HG03558 (cell line): ENCODE results near the gene ARHGAP40.

Source experiments
- ATAC-seq: cut with Tn5 transposase; IDR thresholded peaks from one replicate; pipeline ENCODE4 v1.9.1; 2021; ENCODE audit warnings: moderate number of reproducible peaks; ENCODE audit not compliant: unreplicated experiment; ENCODE audit errors: extremely low read depth

ARHGAP40 gene

DNA sequence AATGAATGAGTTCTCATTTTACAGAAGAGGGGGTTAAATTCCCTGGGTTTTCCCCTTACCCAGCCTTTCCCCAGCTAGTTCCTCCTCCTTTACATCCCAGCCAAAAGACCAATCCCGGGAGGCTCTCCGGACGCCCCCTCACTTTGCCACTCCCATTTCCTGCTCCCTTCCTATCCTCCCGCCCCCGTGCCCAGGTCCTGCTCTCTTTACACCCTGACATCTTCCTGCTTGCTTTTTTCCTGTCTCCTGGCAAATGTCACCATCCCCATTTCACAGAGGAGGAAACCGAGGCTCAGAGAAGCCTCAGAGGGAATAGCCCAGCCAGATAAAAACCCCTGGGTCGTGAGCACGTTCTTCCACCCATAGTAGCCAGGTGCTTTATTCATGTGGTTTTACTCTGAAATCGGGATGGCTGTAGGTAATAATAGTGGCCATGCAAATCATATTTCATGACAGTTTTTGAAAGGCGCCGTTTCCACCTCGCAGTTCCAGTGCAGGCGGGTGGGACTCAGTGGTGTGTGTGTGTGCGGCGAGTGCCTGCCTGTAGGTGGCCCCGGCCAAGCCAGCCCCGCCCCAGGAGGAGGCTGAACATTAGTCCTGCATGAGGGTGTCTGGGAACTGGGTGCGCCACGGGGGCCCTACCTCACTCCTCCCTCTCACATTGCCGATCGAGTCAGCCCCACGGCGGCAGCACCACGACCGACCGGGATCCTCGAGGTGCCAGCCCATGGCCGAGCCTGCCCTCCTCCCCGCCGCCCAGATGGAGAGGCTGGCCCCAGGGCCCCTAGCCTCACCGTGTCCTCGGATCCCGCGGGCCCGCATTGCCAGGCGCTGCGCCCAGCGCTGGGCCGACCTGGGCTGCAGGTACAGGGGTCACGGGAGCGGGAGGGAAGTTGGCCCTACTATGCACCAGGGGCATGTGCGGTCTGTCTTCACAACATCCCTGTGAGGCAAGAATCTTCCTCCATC, at the start of gene ARHGAP40:
TSS of gene ARHGAP40 (plus strand) at position 594 of the 969 bp plus-strand sequence.
- ATAC-seq, result no peak

GRCh38 chr20:38554986-38555385, 46.6 kb upstream of the ARHGAP40 start:
- no peak for ATAC-seq

DNA sequence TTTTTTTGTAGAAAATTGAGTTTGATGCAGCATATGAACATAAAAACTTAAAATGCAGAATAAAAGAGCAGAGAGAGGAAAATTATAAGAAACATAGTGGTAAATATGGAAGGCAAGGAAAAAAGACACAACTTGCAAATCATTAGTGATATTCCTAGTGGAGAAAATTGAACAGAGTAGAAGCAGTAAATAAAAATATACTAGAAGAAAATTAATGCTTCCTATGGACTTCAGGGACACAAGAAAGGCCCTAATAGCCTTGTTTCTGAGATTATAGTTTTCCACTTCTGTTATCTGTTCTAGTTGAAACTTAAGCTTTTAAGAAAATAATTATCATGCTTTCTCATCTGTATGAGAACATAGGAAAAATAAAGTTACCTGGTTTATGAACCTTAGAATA, 46.2 kb upstream of the ARHGAP40 start:
- ATAC-seq, result no peak

DNA sequence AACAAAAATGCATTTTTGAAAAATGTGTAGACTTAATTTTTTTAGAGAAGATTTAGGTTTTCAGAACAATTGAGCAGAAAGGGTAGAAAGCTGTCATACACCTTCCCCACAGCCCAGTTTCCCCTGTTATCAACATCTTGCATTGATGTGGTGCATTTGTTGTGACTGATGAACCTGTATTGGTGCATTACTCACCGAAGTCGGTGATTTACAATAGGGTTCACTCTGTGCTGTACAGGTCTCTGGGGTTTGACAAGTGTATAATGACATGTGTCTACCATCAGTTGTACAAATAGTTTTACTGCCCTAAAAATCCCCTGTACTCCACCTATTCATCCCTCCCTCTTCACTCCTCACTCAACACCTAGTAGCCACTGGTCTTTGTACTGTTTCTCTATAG, 44.4 kb upstream of the ARHGAP40 start:
- ATAC-seq, result no peak

- no peak for ATAC-seq
These were observed 42.8 kb upstream of the ARHGAP40 start for GRCh38 chr20:38558596-38559360.

DNA sequence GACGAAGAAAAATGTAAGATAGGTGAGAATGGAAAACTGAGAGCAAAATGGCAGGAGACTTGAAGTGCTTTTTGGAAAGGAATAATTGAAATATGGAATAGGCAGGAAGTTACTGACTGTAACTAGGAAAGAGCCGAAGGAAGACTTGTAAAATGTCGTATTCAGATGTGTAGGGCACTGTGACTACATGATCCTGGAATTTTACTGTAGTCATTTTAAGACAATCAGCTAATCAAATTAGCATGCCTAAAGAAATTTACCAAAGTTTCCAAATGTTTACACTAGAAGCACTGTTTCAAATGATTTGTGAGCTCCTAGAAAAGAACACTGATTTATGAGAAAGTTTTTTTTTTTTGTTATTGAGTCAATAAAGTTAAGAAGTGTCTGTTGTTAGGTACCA, 41.8 kb upstream of the ARHGAP40 start:
- ATAC-seq, result no peak

DNA sequence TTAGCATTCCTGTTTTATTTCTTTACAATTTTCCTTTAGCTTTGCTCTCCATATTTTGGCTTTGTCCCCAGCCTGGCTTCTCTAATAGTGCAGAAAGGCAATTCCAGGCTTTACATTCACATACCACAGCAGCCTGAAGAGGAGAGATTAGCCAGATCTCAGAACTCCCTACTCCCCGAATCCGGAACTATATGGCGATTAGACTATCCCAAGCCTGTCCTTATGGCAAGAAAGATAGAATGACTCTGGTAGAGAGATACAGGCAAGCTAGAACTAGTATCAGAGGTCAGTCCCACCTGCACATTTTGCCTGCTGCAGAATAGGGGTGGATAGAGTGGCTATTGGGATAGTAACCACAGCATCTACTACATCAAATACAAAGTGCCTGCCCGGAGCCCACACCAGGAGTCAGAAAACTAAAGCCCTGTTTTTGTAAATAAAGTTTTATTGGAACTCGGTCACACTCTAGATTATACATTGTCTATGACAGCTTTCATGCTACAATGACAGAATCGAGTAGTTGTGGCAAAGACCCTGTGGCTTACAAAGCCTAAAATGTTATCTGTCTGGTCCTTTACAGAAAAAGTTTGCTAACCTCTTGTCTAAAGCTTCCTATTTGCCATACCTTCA, 37.7 kb upstream of the ARHGAP40 start:
- ATAC-seq, result no peak

- no peak for ATAC-seq
These were observed 36.9 kb upstream of the ARHGAP40 start for GRCh38 chr20:38564680-38565079.

DNA sequence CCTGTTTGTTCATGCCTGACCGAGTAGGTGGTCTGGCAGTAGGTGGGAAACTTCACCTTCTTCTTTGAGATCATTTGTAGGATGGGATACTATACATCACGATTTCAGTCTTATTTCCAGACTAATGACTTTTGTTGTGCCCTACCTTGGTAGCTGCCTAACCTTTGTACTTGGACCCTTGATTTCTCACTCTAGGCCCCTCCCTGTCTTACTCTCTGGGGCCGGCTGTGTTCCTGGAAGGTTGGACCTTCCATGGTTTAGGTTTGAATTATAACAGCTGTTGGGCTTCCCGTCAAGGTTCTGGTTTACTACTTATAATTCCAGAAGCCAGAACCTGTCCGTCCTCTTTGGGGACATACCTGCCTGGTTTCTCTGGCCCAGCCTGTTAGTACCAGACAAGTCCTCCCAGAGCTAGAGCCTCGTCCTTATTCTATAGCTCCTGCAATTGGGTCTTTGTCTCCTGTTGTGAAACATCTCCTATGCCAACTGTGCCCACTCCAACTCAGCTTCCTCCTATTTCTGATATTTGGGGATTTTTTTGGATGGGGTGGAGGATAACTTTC, 35.5 kb upstream of the ARHGAP40 start:
- ATAC-seq, result no peak

- no peak for ATAC-seq
These were observed 31.7 kb upstream of the ARHGAP40 start for GRCh38 chr20:38569747-38570525.

DNA sequence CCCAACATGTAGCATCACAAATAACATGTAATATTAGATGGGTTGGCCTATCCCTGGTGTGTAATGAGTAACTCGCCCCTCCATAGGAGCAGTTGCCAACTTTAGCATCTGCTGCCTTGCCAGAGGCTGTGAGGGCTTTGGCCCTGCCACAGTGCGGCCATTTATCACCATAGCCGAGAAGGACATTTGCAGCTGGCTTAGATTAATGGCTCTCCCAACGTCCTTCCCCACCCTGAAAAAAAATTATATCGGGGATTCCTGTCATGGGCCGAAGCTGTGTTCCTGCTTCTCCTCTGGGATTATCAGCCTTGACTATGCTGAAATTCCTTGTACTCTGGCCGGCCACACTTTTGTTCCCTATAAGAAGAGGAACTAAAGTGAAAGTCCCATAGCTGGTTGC, 28.2 kb upstream of the ARHGAP40 start:
- no peak for ATAC-seq

- no peak for ATAC-seq
These were observed 22.2 kb upstream of the ARHGAP40 start for GRCh38 chr20:38579219-38579910.

DNA sequence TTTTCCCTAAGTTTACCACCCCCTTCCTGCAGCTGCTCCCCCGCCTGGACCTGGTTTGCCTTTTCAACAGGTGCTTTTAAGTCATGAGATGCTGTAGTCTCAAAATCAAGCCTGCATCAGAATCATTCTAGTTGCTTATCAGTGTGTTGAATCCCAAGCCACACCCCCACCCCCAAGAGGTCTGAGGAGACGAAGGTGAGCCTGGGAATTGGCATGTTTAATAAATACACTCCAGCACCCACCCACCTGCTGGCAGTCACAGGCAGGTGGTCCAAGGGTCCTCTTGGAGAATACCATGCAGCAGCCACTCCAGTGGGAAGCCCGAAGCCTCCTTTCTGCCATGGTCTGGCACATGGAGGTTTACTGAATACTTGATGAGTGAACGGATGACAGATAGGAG, 21.7 kb upstream of the ARHGAP40 start:
- ATAC-seq, result no peak

GRCh38 chr20:38581013-38581412, 20.6 kb upstream of the ARHGAP40 start, which contains the start of gene ADIG:
TSS of gene ADIG (plus strand) at chr20:38581197. CDS start at chr20:38581251, 54 bp downstream.
- ATAC-seq, result no peak

- ATAC-seq, result no peak
These were observed 19.7 kb upstream of the ARHGAP40 start for GRCh38 chr20:38581830-38582358.

DNA sequence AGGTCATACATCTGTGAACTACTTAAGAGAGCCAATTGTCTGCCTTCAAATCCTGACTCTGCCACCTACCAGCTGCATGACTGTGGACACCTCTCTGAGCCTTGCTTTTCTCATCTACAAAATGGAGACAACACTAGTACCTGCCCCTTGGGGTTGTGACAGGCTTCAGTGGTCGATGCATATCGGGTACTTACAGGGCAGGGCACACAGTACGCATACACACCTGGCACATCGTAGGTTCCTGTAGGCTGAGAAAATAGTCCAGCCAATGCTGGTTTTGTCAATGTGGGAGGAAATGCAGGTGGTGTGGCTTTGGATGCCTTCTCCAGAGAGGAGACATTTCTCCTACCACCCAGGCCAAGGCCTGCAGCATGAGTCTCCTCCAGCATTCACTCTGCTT, 18.3 kb upstream of the ARHGAP40 start:
- no peak for ATAC-seq

GRCh38 chr20:38584099-38584763, 17.4 kb upstream of the ARHGAP40 start:
- no peak for ATAC-seq
